UCSD-AML1 (cell line): Measurements from ENCODE around the gene THSD7A.
A peak's percentile ranks its signal among the peaks of the same experiment; 100 is the strongest.

Source experiments
- DNase-seq: peaks from one replicate; lab custom pipeline; 2025; ENCODE audit not compliant: unreplicated experiment; lab: John Stamatoyannopoulos, UW

Gene THSD7A

DNA sequence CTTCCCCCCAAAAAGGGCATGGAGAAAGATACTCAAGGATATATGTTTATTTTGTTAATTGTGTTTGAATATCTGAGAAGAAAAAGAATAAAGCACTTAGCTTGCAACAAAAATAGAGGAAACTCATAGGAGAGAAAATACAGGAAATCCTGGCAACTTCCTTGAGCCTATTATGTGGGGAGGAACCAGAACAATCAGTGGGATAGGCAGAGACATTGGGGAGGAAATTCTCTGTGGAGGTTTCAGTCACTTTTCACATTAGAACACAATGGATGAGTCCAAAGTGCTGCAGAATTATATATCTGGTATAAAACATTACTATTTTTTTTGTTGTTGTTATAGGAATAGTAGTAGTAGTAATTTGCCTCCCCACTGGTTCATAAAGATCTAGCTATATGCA, 240.1 kb downstream of the THSD7A start:
- no peak for DNase-seq

DNA sequence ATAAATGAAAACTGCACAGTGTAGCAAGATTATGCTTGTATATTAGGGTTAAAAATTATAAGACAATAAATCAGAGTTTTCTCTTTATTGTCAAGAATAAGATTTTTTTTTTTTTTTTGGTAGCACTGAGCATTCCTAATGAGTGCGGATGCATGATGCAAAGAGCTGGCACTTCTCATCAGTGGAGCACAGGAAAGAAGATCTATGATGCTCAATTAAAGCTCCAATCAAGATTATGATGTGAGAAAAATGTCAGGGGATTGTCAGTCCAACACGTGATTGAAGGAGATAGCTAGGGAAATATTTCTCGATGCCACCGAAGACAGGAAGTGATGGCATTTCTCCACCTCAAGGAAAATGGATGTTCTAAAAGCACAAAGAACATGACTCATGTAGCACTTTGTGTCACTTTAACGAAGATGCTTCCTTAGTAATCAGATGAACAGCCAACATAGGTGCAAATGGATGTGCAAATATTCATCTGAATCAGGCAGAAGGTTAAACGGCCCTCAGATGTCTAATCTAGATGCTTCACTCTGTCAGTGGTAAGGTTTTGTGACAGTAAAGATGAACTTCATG, 240.9 kb downstream of the THSD7A start:
- DNase-seq: no peak

DNA sequence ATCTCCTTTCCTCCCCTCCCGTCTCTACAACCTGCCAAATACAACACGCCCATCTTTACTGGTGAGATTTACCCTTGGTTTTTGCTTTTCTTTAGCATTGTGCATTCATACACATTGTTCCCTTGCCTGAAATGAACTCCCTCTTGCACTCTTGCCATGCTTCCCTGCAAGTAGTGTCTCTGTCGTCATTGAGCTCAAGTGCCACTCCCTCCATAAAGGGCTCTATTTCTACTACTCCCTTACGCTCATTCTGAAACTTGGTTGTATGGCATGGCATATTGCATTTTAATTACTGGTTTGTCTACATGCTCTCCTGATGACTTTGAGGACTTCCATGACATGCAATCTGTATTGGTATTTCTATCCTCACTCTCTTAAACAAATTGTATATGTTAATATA, 242.7 kb downstream of the THSD7A start:
- no peak for DNase-seq

GRCh38 chr7:11587814-11588213, 244.2 kb downstream of the THSD7A start:
- DNase-seq: no peak

DNA sequence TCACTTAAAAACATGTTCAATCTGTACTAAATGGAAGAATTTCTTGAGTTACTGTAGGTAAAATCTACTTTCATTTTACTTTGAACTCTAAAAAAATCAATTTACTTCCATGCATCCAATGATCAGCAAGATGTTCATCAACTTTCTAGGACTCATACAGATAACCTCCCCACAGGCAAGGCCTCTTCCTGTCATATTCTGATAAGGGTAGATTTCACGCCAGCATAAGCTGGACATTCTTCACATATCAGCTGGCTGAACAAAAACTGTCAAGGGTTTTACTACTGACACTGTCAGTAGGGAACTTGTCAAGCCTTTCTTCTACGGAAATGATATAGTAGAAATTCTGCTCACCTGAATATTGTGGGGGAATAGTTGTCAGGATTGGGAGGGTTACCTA, 244.9 kb downstream of the THSD7A start:
- no peak for DNase-seq

GRCh38 chr7:11584406-11585031, 247.5 kb downstream of the THSD7A start:
- no peak for DNase-seq

DNA sequence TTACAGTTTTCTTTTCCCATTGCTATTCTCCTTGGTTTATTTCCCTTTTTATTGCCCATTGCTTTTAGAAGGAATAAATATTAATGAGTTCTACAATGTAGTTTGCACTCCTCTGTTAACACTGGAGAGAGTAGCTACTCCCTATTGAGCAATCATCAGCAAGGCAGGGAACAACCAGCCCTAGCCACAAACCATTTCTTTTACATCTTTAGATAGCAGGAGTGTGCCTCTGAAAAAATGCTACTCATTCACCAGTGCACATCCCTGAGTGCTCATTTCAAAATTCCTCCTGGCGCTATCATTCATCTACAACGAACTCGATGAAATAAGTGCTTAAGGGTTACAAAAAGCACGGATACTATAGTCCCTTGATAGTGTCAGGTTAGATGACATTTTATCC, 252.9 kb downstream of the THSD7A start:
- DNase-seq: no peak

DNA sequence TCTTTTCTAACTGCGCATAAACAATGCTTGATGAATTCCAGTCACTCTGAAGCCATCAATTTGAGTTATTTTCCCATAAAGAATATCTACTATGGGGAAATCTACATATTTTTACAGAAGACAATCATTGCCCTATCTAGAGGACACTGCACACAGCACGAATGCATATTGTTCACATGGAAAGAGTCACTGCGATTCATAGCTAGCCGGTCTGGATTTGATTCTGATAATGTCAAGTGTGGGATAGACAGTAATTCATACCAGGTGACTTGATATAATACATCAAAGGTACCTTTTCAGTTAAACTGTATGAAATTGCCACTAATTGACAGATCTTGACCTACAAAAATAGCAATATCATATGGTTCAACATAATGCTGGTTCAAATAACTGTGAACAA, 255.7 kb downstream of the THSD7A start:
- no peak for DNase-seq

- no peak for DNase-seq
Observed at GRCh38 chr7:11573128-11573750, 258.8 kb downstream of the THSD7A start.

- no peak for DNase-seq
Observed at GRCh38 chr7:11570922-11571550, 261.0 kb downstream of the THSD7A start.

- no peak for DNase-seq
Observed at GRCh38 chr7:11570205-11570604, 261.8 kb downstream of the THSD7A start.

- DNase-seq: no peak
Observed at GRCh38 chr7:11567571-11567970, 264.4 kb downstream of the THSD7A start.

- DNase-seq: no peak
Observed at GRCh38 chr7:11557627-11558026, 274.4 kb downstream of the THSD7A start.

DNA sequence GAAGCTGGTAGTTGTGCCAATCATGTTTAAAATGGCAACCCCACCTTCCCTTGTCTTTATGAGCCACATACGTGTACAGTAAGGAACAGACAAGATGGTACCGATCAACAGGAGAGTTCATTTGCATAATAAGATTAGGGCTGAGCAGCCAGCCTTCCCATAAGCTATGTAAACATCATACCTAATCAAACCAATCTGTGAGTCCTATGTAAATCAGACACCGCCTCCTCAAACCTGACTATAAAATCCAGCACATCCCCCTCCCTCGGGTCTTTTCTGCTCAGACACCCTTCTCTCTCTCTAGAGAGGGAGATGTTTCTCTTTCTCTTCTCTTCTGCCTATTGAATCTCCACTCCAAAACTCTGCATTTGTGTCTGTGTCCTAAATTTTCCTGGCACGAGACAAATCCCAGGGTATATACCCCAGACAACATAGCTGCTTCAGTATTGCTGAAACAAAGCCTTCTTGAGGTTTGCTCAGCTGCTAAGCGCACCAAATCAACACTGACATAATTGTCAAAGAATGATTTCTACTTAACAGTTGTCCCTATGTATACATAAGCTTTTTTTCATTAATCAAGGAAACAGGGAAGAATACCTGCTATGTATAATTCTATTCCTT, 279.2 kb downstream of the THSD7A start:
- DNase-seq: no peak

DNA sequence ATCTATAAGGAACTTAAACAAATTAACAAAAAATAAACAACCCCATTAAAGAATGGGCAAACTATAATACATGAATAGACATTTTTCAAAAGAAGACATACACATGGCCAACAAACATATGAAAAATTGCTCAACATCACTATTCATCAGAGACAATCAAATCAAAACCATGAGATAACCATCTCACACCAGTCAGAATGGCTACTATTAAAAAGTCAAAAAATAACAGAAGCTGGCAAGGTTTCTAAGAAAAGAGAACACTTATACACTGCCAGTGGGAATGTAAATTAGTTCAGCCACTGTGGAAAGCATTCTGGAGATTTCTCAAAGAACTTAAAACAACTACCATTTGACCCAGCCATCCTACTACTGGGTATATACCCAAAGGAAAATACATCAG, 280.5 kb downstream of the THSD7A start:
- no peak for DNase-seq

DNA sequence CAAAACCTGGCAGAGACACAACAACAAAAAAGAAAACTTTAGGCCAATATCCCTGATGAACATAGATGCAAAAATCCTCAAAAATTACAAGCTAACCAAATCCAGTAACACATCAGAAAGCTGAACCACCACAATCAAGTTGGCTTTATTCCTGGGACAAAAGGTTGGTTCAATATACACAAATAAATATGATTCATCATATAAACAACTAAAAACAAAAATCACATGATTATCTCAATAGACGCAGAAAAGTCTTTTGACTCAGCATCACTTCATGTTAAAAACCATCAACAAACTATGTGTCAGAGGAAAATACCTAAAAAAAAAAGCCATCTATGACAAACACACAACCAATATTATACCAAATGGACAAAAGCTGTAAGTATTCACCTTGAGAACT, 283.5 kb downstream of the THSD7A start:
- DNase-seq: no peak

GRCh38 chr7:11541330-11541729, 290.7 kb downstream of the THSD7A start:
- DNase-seq: peak; percentile 0

DNA sequence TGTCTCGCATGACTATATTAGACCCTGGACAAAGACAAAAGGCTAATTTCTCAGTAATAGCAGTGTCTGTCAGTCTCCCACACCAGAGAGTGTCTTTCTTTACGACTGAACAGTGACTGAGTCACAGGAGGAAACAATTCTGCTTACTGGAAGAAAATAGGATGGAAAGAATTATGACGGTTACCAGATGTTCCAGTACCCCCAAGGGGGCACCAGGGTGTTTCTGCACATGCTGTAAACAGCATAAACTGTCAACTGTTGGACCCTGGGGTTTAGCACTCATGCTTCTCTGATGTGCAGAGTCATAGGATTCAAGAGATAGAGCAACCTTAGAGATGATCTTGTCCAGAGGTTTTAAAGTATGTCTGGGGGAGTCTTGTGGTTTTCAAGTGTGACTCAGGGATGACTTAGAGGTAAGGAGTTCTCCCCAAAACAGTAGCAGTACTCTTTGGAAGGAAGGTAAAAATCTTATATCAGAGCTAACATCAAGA, 291.7 kb downstream of the THSD7A start:
- no peak for DNase-seq

DNA sequence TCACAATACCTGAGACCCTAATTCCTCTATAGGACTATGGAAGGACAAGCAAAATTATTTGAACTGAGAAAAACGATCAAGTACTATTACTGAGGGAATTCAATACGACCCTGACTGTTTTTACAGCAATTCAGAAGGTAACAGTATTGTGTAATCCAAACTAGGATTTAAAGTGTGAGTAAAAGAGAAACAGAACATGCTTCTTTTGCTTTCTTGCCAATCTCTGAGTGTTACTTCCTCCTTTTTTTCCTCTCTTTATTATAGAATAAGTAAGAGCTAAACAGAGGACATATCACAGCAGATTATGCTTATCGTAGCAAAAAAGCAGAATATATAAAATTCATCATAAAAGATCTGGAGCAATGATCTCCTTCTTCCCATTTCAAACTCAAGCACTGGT, 292.1 kb downstream of the THSD7A start:
- DNase-seq: no peak

- DNase-seq: no peak
Observed at GRCh38 chr7:11538751-11539299, 293.2 kb downstream of the THSD7A start.

DNA sequence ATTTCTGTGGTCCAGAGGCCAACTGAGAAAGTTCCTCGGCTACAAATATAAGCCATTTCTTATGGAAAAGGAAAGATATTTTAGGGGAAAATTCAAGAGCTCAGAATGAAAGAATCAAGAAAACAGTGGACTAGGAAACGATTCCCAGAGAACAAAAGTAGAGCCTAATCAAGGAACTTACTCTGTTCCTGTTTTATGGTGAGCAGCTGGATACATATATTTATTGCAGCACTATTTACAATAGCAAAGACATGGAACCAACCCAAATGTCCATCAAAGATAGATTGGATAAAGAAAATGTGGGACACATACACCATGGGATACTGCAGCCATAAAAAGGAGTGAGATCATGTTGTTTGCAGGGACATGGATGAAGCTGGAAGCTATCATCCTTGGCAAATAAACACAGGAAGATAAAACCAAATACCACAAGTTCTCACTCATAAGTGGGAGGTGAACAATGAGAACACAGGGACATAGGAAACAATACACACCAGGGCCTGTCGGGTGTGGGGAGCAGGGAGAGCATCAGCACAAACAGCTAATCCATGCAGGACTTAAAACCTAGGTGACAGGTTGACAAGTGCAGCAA, 298.7 kb downstream of the THSD7A start:
- no peak for DNase-seq
